Neural progenitor cell (in vitro differentiated cells): ENCODE data around the gene CFL2. TPM values are rescaled to one million over a fixed set of nuclear protein-coding genes. Genes with fewer than 3 reads are reported as not detected.

ENCODE experiments used
- DNase-seq: peaks from one replicate; pipeline ENCODE4 v3.0.0-alpha.2; 2016; ENCODE audit warnings: low spot score
- H2AFZ ChIP-seq: fragments of 200-600 bp; sonication (generic); replicated peaks from 2 replicates; pipeline ENCODE4 v1.6.1; 2016; ENCODE audit warnings: antibody characterized with exemption
- H3F3A ChIP-seq: fragments of 200-600 bp; sonication (generic); 2 replicates; pipeline ENCODE4 v1.6.1; 2016; ENCODE audit warnings: antibody characterized with exemption, low read depth
- H3K27ac ChIP-seq: fragments of 200-600 bp; sonication (generic); 2 replicates; pipeline ENCODE4 v1.5.1; 2016; ENCODE audit warnings: mild to moderate bottlenecking
- H3K27me3 ChIP-seq: fragments of 200-600 bp; sonication (generic); 2 replicates; pipeline ENCODE4 v1.6.1; 2016; ENCODE audit warnings: mild to moderate bottlenecking, moderate library complexity
- H3K36me3 ChIP-seq: fragments of 200-600 bp; sonication (generic); 2 replicates; pipeline ENCODE4 v1.5.1; 2016
- H3K4me1 ChIP-seq: fragments of 200-600 bp; sonication (generic); 2 replicates; pipeline ENCODE4 v1.6.1; 2016; ENCODE audit warnings: mixed run types
- H3K4me2 ChIP-seq: fragments of 200-600 bp; sonication (generic); 2 replicates; pipeline ENCODE4 v1.6.1; 2016
- H3K4me3 ChIP-seq: fragments of 200-600 bp; sonication (generic); 2 replicates; pipeline ENCODE4 v1.5.1; 2016
- H3K79me2 ChIP-seq: fragments of 200-600 bp; sonication (generic); 2 replicates; pipeline ENCODE4 v1.6.1; 2016; ENCODE audit warnings: low read depth
- H3K9ac ChIP-seq: fragments of 200-600 bp; sonication (generic); 2 replicates; pipeline ENCODE4 v1.6.1; 2016
- H3K9me3 ChIP-seq: fragments of 200-600 bp; sonication (generic); 2 replicates; pipeline ENCODE4 v1.5.1; 2016; ENCODE audit warnings: low read depth
- H4K20me1 ChIP-seq: fragments of 200-600 bp; sonication (generic); 2 replicates; pipeline ENCODE4 v1.6.1; 2016; ENCODE audit warnings: low read depth
- H3K27ac Mint-ChIP-seq: 3 replicates; pipeline ENCODE4 v1.8.0; 2021; ENCODE audit warnings: mixed read lengths
- H3K27me3 Mint-ChIP-seq: 2 replicates; pipeline ENCODE4 v1.8.0; 2022; ENCODE audit warnings: low read depth, mild to moderate bottlenecking, inconsistent platforms, moderate library complexity, mixed read lengths; ENCODE audit not compliant: insufficient read depth
- H3K36me3 Mint-ChIP-seq: 3 replicates; pipeline ENCODE4 v1.8.0; 2021; ENCODE audit warnings: mixed read lengths
- H3K4me1 Mint-ChIP-seq: 3 replicates; pipeline ENCODE4 v1.8.0; 2021; ENCODE audit warnings: mixed read lengths
- H3K4me3 Mint-ChIP-seq: 3 replicates; pipeline ENCODE4 v1.8.0; 2021; ENCODE audit warnings: mild to moderate bottlenecking, moderate library complexity, mixed read lengths
- H3K9me3 Mint-ChIP-seq: 3 replicates; pipeline ENCODE4 v1.8.0; 2020; ENCODE audit warnings: mixed read lengths
- EZH2 ChIP-seq: fragments of 200-600 bp; sonication (generic); IDR thresholded peaks from 2 replicates; pipeline ENCODE4 v1.6.1; 2017; ENCODE audit warnings: antibody characterized with exemption, mild to moderate bottlenecking, moderate library complexity
- EZH2phosphoT487 ChIP-seq: fragments of 200-600 bp; sonication (generic); IDR thresholded peaks from 2 replicates; pipeline ENCODE4 v1.6.1; 2017; ENCODE audit warnings: antibody characterized with exemption
- total RNA-seq: library from RNA; depleted of rRNA; stranded (reverse); fragments of >200 nt; gene quantifications from 2 replicates; pipeline ENCODE4 v1.2.3, GENCODE V29; 2015; ENCODE audit warnings: low replicate concordance
- TF ChIP-seq, protein P1 (sequence below): fragments of 200-600 bp; sonication (generic); IDR thresholded peaks from 2 replicates; pipeline ENCODE4 v1.5.1; 2017; ENCODE audit warnings: antibody characterized with exemption, mild to moderate bottlenecking

CFL2 gene
- total RNA-seq, 1 donor from 2014 or later = 105 TPM

DNA sequence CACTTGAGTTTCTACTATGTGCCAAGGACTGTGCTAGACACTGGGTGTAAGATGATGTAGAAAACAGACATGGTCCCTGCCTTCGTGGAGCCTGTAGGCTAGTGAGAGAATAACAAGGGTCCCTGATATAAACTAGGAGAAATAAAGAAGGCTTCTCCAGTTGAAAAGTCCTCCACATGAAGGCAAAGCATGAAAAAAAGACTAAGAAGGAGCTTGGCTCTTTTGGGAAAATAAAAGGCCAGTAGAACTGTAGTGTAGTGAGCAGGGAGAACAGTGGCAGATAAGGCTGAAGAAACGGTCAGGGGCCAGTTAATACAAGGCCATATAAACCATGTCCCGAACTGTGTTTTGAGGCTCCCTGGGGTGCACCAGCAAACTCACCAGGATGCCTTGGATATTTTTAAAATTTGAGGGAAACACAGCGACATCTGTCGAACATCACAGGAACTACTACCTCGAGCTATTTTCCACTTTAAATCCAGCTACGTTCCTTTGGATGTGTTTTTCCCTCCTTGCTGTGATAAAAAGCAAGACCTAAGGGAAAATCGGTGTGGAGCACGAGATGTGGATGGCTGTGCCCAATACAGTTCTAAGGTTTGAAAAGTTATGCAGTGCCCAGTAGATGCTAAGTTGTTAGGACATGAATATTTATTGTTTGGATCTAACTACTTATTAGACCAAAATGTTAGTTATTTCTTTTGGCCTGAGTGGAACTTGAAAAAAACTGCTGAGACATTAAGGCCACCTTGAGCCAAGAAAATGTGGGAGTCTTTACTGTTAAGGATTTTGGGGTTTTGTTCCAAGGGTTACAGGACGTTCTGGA, 8.5 kb upstream of the CFL2 start:
- H3K4me1 Mint-ChIP-seq = no peaks in the 10 kb centered on the region
- Histone ChIP-seq H3K27ac (no peak overlapping the region), H3K4me2 (no peak overlapping the region), H4K20me1 (no peaks in the 10 kb centered on the region), H3F3A (no peaks in the 10 kb centered on the region), H3K9me3 (no peaks in the 10 kb centered on the region), H3K9ac (no peak overlapping the region), H3K27me3 (no peaks in the 10 kb centered on the region), H3K4me1 (no peaks in the 10 kb centered on the region), H3K4me3 (no peak overlapping the region), H2AFZ (peak overlapping the region; percentile 92), H3K79me2 (no peaks in the 10 kb centered on the region), H3K36me3 (no peaks in the 10 kb centered on the region)
- H3K27me3 Mint-ChIP-seq = peaks cover 3% of the 10 kb centered on the region
- no peak for TF ChIP-seq EZH2
- TF ChIP-seq, protein P1, sequence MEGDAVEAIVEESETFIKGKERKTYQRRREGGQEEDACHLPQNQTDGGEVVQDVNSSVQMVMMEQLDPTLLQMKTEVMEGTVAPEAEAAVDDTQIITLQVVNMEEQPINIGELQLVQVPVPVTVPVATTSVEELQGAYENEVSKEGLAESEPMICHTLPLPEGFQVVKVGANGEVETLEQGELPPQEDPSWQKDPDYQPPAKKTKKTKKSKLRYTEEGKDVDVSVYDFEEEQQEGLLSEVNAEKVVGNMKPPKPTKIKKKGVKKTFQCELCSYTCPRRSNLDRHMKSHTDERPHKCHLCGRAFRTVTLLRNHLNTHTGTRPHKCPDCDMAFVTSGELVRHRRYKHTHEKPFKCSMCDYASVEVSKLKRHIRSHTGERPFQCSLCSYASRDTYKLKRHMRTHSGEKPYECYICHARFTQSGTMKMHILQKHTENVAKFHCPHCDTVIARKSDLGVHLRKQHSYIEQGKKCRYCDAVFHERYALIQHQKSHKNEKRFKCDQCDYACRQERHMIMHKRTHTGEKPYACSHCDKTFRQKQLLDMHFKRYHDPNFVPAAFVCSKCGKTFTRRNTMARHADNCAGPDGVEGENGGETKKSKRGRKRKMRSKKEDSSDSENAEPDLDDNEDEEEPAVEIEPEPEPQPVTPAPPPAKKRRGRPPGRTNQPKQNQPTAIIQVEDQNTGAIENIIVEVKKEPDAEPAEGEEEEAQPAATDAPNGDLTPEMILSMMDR = peak; percentile 80
- TF ChIP-seq EZH2phosphoT487 = no peak
- H3K9me3 Mint-ChIP-seq = no peaks in the 10 kb centered on the region
- H3K4me3 Mint-ChIP-seq = no peak overlapping the region
- H3K36me3 Mint-ChIP-seq = no peaks in the 10 kb centered on the region
- peak overlapping the region; percentile 18 for H3K27ac Mint-ChIP-seq
- peak; percentile 32 for DNase-seq

DNA sequence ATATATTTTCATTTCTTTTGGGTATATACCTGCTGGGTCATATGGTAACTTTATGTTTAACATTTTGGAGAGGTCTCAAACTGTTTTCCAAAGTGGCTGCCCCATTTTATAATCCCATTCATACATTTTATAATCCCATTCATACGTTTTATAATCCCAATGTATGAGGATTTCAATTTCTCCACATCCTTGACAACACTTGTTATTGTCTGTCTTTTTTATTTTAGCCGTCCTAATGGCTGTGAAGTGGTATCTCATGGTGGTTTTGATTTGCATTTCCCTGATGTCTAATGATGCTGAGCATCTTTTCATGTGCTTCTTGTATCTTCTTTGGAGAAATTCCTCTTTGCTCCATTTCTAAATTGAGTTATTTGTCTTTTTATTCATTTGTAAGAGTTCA, 6.7 kb upstream of the CFL2 start:
- Histone ChIP-seq H3K9ac (no peak overlapping the region), H3K27ac (no peak overlapping the region), H3K36me3 (no peaks in the 10 kb centered on the region), H3K79me2 (no peaks in the 10 kb centered on the region), H3K27me3 (peaks cover 1% of the 10 kb centered on the region), H3K4me1 (no peaks in the 10 kb centered on the region), H3K4me3 (no peak overlapping the region), H3K9me3 (no peaks in the 10 kb centered on the region), H4K20me1 (no peaks in the 10 kb centered on the region), H3K4me2 (no peak overlapping the region), H3F3A (no peaks in the 10 kb centered on the region), H2AFZ (no peak overlapping the region)
- no peak overlapping the region for H3K4me3 Mint-ChIP-seq
- H3K36me3 Mint-ChIP-seq = no peaks in the 10 kb centered on the region
- peaks cover 2% of the 10 kb centered on the region for H3K4me1 Mint-ChIP-seq
- no peaks in the 10 kb centered on the region for H3K9me3 Mint-ChIP-seq
- H3K27me3 Mint-ChIP-seq = peaks cover 3% of the 10 kb centered on the region
- TF ChIP-seq, protein P1 = no peak
- H3K27ac Mint-ChIP-seq = no peak overlapping the region
- DNase-seq = no peak

DNA sequence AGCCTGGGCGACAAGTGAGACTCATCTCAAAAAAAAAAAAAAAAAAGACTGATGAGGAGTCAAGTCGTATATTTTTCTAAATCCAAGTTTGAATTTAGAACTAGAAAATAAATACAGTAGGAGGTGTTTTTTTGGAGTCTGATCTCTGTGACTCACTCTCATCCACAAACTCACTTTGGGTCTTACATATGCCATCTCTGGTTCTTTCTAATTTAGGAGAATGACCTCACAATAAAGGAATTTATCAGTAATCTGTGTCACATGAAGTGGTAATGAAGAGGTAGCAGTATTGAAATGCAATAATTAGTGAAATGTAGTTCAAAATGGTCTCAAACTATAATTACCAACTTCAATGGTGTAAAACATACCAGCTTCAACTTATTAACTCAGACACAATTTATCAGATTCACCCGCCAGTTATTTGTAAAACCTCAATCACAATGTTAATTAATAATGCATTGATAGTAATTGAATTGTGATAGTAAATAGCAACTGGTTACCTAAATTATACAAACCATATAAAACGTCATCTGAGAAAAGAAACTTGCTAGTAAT, 4.4 kb upstream of the CFL2 start:
- Mint-ChIP-seq H3K4me3 (no peak overlapping the region), H3K9me3 (no peaks in the 10 kb centered on the region), H3K27ac (no peak overlapping the region), H3K4me1 (peaks cover 7% of the 10 kb centered on the region), H3K27me3 (peaks cover 4% of the 10 kb centered on the region), H3K36me3 (no peaks in the 10 kb centered on the region)
- Histone ChIP-seq H3K9me3 (no peaks in the 10 kb centered on the region), H3K4me3 (no peak overlapping the region), H3K9ac (no peak overlapping the region), H3K36me3 (no peaks in the 10 kb centered on the region), H3K4me1 (no peaks in the 10 kb centered on the region), H3K27me3 (peaks cover 17% of the 10 kb centered on the region), H2AFZ (no peak overlapping the region), H3F3A (peaks cover 17% of the 10 kb centered on the region), H3K27ac (no peak overlapping the region), H4K20me1 (no peaks in the 10 kb centered on the region), H3K4me2 (no peak overlapping the region), H3K79me2 (peaks cover 2% of the 10 kb centered on the region)
- no peak for DNase-seq
- TF ChIP-seq EZH2 (no peak), EZH2phosphoT487 (no peak)
- TF ChIP-seq, protein P1 = no peak
